ENCODE data around the gene SEPHS2. TPM values are rescaled to one million over a fixed set of nuclear protein-coding genes. Genes with fewer than 3 reads are reported as not detected.

SEPHS2 gene
- total and polyA plus RNA-seq, 2 of the 8 experiments (the other 6 are each of a cell fraction or from before 2014, with no cell fraction given) = 28.2 to 61.8 TPM

DNA sequence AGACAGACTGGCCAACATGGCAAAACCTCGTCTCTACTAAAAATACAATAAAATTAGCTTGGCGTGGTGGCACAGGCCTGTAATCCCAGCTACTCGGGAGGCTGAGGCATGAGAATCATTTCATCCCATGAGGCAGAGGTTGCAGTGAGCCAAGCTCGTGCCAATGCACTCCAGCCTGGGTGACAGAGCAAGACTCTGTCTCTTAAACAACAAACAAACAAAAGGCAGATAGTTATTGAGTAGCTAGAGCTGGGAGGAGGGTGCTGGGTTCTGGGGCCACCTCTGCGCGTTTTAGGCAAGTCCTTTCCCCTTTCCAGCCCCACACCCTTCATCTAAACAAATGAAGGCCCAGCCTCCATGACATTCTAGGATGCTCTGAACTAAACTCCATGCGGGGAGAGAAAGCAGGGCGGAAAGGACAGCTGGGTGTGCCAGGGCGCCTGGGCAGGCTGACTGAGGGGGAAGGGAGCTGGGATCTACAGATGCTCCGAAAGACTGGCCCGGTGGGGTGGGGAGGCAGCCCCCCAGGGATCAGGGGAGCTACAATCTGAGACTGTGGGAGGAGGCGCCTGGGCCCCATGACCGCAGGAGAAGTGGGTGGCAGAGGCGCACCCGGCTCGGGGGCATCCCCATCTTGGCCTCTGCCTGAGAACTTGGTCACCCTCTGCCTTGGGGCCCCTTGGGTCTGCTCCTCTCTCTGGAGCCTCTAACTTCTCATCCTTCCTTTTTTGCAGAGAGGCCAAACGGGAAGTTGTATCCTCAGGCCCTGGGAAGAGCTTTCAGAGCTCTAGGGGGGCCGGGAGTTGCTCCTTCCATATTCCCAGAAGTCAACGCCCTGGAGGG, 27.8 kb upstream of the SEPHS2 start:
- Histone ChIP-seq H3K56ac (replicated peaks; ENCODE audit: insufficient read length, low read depth, low read length) (no peak overlapping the region), H3K4ac (replicated peaks; ENCODE audit: insufficient read length, low read depth, low read length) (no peak overlapping the region), H2BK15ac (ENCODE audit: low read length) (no peak overlapping the region), H2BK12ac (ENCODE audit: low read depth, low read length) (no peak overlapping the region), H3K23ac (ENCODE audit: insufficient read length) (no peak overlapping the region), H3K27ac (ENCODE audit: low read depth, low read length) (no peak overlapping the region), H3K27me3 (replicated peaks in 1 of 4; ENCODE audit: control insufficient read depth in 3 of 4, extremely low read depth in 1 of 4, insufficient read depth in 3 of 4, low read length in 3 of 4) (peaks cover 0 to 2% (median 0%) of the 10 kb centered on the region in 4 experiments; a peak in 1 of 7 replicates), H2AFZ (ENCODE audit: low read length) (peak overlapping the region; percentile 78; the same call in 1 of the 2 replicates), H3K36me3 (ENCODE audit: control insufficient read depth in 2 of 4, insufficient read depth in 4 of 4, low read length in 3 of 4) (no peaks in the 10 kb centered on the region), H2BK20ac (ENCODE audit: low read length) (no peak overlapping the region), H3K79me1 (ENCODE audit: low read depth, low read length) (no peaks in the 10 kb centered on the region), H3K23me2 (ENCODE audit: low read depth, low read length) (no peaks in the 10 kb centered on the region), H3K79me2 (ENCODE audit: control insufficient read depth in 1 of 2, insufficient read depth in 2 of 2, low read length in 2 of 2) (no peaks in the 10 kb centered on the region), H4K8ac (ENCODE audit: extremely low read depth, insufficient read depth, low read length) (no peak overlapping the region), H3K9me3 (ENCODE audit: insufficient read depth in 2 of 2, low read depth in 1 of 2, low read length in 1 of 2) (no peaks in the 10 kb centered on the region), H2AK5ac (ENCODE audit: low read depth, low read length) (no peak overlapping the region), H4K5ac (ENCODE audit: insufficient read length, low read depth, low read length) (no peak overlapping the region), H3K4me3 (ENCODE audit: extremely low read depth in 1 of 4, insufficient read depth in 2 of 4, low read depth in 3 of 4, low read length in 4 of 4) (no peak overlapping the region), H4K91ac (replicated peaks; ENCODE audit: insufficient read length, low read length) (no peak overlapping the region), H3K18ac (ENCODE audit: extremely low read depth, low read length) (no peak overlapping the region), H4K20me1 (replicated peaks in 1 of 2; ENCODE audit: control insufficient read depth in 1 of 2, insufficient read depth in 2 of 2, low read length in 2 of 2) (no peaks in the 10 kb centered on the region), H3K4me2 (ENCODE audit: insufficient read depth in 1 of 2, low read depth in 2 of 2, low read length in 2 of 2) (no peak overlapping the region), H2BK120ac (replicated peaks; ENCODE audit: low read depth, low read length) (no peak overlapping the region), H3K14ac (ENCODE audit: insufficient read length) (no peak overlapping the region), H2BK5ac (ENCODE audit: low read depth, low read length) (no peak overlapping the region), H3K9ac (replicated peaks in 1 of 4; ENCODE audit: extremely low read depth in 1 of 4, low read depth in 3 of 4, low read length in 3 of 4) (no peak overlapping the region), H3K4me1 (replicated peaks in 1 of 4; ENCODE audit: control insufficient read depth in 3 of 4, insufficient read depth in 4 of 4, low read length in 3 of 4) (peaks cover 0 to 3% (median 0%) of the 10 kb centered on the region in 4 experiments; a peak in 1 of 7 replicates)
- DNase-seq (ENCODE audit: low read depth in 1 of 2, low spot score in 2 of 2) (no peak), FAIRE-seq (no peak)
- WGBS, 2 experiments (ENCODE audit: extremely low coverage in 1 of 2, insufficient coverage in 1 of 2, insufficient read length in 1 of 2, insufficient replicate concordance in 2 of 2, low coverage in 1 of 2, low lambda C conversion rate in 2 of 2, missing lambda C conversion rate in 1 of 2) = 88% methylated on average over 18 of the region's 19 CpGs; no CpG with 5 or more reads in 1 of the 2 experiments
- ChIA-PET POLR2A (ENCODE audit: partially characterized antibody) (interaction anchor here (0.6 to 1.4 kb wide), 3 partner anchors 11 to 398 kb away, joined by 3 to 4 read pairs (median 3); partner anchors contain the start of gene ZNF689), CTCF (ENCODE audit: partially characterized antibody) (interaction anchor here (0.5 to 1.9 kb wide), 6 partner anchors 9 to 86 kb away, joined by 3 to 6 read pairs (median 4); partner anchors contain the start of gene DCTPP1)
- no peak for TF ChIP-seq SIRT6 (IDR thresholded peaks at IDR 0.05; ENCODE audit: low read length)
- no peak for TF ChIP-seq SP4 (IDR thresholded peaks at IDR 0.05; ENCODE audit: low read length)
